ENCODE data around the gene PTTG1. TPM values are rescaled to one million over a fixed set of nuclear protein-coding genes. Genes with fewer than 3 reads are reported as not detected.

PTTG1 gene
- total and polyA plus RNA-seq, 2 experiments from 2014 or later: 394 to 620 TPM

DNA sequence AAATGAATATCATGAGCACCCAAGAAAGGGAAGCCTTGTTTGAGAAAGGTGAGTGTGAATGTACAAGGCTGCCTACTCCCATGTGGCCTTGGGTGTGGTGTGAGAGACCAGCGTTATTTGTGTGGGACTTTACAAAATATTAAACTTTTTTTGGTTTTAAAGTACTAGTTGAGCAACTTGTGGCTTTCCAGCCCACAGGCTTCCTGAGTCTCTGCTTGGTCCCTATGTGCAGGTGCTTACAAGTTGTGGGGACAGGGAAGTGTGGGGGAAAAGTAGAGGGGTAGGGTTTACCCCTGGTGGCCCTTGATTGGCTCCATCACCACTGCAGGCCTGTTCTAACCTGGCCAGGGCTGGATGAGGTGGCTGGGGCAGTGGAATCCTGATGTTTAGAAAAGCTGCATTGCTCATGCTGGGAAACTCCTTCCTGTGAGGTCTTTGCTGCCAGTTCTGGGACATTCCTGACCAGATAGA is 19.7 kb downstream of the PTTG1 start (continued):
- TF ChIP-seq, protein P1, sequence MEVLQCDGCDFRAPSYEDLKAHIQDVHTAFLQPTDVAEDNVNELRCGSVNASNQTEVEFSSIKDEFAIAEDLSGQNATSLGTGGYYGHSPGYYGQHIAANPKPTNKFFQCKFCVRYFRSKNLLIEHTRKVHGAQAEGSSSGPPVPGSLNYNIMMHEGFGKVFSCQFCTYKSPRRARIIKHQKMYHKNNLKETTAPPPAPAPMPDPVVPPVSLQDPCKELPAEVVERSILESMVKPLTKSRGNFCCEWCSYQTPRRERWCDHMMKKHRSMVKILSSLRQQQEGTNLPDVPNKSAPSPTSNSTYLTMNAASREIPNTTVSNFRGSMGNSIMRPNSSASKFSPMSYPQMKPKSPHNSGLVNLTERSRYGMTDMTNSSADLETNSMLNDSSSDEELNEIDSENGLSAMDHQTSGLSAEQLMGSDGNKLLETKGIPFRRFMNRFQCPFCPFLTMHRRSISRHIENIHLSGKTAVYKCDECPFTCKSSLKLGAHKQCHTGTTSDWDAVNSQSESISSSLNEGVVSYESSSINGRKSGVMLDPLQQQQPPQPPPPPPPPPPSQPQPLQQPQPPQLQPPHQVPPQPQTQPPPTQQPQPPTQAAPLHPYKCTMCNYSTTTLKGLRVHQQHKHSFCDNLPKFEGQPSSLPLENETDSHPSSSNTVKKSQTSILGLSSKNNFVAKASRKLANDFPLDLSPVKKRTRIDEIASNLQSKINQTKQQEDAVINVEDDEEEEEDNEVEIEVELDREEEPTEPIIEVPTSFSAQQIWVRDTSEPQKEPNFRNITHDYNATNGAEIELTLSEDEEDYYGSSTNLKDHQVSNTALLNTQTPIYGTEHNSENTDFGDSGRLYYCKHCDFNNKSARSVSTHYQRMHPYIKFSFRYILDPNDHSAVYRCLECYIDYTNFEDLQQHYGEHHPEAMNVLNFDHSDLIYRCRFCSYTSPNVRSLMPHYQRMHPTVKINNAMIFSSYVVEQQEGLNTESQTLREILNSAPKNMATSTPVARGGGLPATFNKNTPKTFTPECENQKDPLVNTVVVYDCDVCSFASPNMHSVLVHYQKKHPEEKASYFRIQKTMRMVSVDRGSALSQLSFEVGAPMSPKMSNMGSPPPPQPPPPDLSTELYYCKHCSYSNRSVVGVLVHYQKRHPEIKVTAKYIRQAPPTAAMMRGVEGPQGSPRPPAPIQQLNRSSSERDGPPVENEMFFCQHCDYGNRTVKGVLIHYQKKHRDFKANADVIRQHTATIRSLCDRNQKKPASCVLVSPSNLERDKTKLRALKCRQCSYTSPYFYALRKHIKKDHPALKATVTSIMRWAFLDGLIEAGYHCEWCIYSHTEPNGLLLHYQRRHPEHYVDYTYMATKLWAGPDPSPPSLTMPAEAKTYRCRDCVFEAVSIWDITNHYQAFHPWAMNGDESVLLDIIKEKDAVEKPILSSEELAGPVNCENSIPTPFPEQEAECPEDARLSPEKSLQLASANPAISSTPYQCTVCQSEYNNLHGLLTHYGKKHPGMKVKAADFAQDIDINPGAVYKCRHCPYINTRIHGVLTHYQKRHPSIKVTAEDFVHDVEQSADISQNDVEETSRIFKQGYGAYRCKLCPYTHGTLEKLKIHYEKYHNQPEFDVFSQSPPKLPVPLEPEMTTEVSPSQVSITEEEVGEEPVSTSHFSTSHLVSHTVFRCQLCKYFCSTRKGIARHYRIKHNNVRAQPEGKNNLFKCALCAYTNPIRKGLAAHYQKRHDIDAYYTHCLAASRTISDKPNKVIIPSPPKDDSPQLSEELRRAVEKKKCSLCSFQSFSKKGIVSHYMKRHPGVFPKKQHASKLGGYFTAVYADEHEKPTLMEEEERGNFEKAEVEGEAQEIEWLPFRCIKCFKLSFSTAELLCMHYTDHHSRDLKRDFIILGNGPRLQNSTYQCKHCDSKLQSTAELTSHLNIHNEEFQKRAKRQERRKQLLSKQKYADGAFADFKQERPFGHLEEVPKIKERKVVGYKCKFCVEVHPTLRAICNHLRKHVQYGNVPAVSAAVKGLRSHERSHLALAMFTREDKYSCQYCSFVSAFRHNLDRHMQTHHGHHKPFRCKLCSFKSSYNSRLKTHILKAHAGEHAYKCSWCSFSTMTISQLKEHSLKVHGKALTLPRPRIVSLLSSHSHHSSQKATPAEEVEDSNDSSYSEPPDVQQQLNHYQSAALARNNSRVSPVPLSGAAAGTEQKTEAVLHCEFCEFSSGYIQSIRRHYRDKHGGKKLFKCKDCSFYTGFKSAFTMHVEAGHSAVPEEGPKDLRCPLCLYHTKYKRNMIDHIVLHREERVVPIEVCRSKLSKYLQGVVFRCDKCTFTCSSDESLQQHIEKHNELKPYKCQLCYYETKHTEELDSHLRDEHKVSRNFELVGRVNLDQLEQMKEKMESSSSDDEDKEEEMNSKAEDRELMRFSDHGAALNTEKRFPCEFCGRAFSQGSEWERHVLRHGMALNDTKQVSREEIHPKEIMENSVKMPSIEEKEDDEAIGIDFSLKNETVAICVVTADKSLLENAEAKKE (CRISPR knock-in tag; IDR thresholded peaks at IDR 0.05): no peak
- TF ChIP-seq CREB1 (CRISPR knock-in tag; IDR thresholded peaks at IDR 0.05; ENCODE audit: low read depth) (no peak), JUNB (IDR thresholded peaks at IDR 0.05; ENCODE audit: unreplicated experiment) (no peak), NANOG (IDR thresholded peaks at IDR 0.05; ENCODE audit: borderline replicate concordance) (no peak), EZH2 (IDR thresholded peaks at IDR 0.05; ENCODE audit: low read depth, unreplicated experiment) (no peak), ZNF114 (CRISPR knock-in tag; IDR thresholded peaks at IDR 0.05) (no peak), ZNF331 (CRISPR knock-in tag; IDR thresholded peaks at IDR 0.05; ENCODE audit: low read depth) (no peak)
- TF ChIP-seq, protein P2, sequence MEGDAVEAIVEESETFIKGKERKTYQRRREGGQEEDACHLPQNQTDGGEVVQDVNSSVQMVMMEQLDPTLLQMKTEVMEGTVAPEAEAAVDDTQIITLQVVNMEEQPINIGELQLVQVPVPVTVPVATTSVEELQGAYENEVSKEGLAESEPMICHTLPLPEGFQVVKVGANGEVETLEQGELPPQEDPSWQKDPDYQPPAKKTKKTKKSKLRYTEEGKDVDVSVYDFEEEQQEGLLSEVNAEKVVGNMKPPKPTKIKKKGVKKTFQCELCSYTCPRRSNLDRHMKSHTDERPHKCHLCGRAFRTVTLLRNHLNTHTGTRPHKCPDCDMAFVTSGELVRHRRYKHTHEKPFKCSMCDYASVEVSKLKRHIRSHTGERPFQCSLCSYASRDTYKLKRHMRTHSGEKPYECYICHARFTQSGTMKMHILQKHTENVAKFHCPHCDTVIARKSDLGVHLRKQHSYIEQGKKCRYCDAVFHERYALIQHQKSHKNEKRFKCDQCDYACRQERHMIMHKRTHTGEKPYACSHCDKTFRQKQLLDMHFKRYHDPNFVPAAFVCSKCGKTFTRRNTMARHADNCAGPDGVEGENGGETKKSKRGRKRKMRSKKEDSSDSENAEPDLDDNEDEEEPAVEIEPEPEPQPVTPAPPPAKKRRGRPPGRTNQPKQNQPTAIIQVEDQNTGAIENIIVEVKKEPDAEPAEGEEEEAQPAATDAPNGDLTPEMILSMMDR (conservative IDR thresholded peaks at IDR 0.05; ENCODE audit: low read depth in 2 of 2): no peak
